Astrocyte (in vitro differentiated cells and primary cell): ENCODE measurements around the gene ZDHHC12.

Experiments
- EZH2 ChIP-seq: IDR thresholded peaks from 2 replicates; pipeline ENCODE4 v1.6.1; 2012; ENCODE audit warnings: mild to moderate bottlenecking, low read length, inconsistent platforms; ENCODE audit not compliant: insufficient read depth
- TF ChIP-seq, protein P1 (sequence below): IDR thresholded peaks from 2 replicates; pipeline ENCODE4 v1.5.1; 2011; ENCODE audit warnings: low read depth, mild to moderate bottlenecking, inconsistent platforms, low read length, moderate library complexity; ENCODE audit not compliant: insufficient read depth

DNA sequence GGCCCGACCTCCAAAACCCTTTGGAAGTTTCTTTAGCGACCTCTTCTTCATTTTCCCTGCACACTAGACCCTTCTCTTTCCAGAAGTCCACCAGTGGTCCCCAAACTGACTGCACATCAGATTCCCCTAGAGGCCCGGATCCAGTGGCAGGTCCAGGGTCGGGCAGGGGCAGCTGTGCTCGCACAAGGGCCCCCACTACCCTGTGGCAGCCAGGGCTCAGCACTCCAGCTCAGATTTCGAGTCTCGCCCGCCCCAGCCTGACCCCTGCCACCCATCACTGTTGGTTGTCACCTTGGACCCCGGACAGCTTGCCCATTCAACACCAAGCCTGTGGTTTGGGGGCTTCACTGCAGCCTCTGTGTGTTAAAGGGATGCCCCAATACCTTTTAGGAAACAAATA lies 7.8 kb upstream of the ZDHHC12 start:
- TF ChIP-seq, protein P1, sequence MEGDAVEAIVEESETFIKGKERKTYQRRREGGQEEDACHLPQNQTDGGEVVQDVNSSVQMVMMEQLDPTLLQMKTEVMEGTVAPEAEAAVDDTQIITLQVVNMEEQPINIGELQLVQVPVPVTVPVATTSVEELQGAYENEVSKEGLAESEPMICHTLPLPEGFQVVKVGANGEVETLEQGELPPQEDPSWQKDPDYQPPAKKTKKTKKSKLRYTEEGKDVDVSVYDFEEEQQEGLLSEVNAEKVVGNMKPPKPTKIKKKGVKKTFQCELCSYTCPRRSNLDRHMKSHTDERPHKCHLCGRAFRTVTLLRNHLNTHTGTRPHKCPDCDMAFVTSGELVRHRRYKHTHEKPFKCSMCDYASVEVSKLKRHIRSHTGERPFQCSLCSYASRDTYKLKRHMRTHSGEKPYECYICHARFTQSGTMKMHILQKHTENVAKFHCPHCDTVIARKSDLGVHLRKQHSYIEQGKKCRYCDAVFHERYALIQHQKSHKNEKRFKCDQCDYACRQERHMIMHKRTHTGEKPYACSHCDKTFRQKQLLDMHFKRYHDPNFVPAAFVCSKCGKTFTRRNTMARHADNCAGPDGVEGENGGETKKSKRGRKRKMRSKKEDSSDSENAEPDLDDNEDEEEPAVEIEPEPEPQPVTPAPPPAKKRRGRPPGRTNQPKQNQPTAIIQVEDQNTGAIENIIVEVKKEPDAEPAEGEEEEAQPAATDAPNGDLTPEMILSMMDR: no peak
- no peak for TF ChIP-seq EZH2
